ENCODE results near the gene OR6K3.

DNA sequence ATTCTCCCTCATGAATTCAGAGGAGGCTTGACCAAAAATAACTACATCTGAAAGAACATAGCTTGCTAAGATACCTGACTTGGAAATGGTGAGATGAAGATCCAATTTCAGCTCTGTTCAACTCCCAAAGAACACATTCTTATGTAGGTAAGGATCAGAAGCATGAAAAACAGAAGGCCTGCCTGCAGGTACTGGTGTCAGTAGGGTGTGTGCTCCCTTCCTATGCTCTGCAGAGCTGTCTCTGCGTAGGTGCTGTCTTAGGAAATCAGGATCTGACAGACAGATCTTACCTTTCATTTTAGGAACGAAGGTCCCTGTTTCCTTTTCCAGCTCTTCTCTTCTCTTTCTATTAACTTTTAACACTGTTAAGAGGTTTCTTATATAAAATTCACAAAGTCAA, 14.4 kb downstream of the OR6K3 start:
- TF ChIP-seq, protein P1, sequence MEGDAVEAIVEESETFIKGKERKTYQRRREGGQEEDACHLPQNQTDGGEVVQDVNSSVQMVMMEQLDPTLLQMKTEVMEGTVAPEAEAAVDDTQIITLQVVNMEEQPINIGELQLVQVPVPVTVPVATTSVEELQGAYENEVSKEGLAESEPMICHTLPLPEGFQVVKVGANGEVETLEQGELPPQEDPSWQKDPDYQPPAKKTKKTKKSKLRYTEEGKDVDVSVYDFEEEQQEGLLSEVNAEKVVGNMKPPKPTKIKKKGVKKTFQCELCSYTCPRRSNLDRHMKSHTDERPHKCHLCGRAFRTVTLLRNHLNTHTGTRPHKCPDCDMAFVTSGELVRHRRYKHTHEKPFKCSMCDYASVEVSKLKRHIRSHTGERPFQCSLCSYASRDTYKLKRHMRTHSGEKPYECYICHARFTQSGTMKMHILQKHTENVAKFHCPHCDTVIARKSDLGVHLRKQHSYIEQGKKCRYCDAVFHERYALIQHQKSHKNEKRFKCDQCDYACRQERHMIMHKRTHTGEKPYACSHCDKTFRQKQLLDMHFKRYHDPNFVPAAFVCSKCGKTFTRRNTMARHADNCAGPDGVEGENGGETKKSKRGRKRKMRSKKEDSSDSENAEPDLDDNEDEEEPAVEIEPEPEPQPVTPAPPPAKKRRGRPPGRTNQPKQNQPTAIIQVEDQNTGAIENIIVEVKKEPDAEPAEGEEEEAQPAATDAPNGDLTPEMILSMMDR (IDR thresholded peaks at IDR 0.05): no peak
- no peak for TF ChIP-seq ZFX (IDR thresholded peaks at IDR 0.05; ENCODE audit: borderline replicate concordance)
